H54 (cell line): ENCODE results near the gene STARD9.
"Not testable (repeated sequence)": the region's sequence is repeated elsewhere in the genome, so short reads cannot be mapped to it uniquely, and the experiment has no call there.

Source experiments
- DNase-seq: peaks from one replicate; pipeline ENCODE4 v3.0.0; 2011; ENCODE audit warnings: low spot score, mixed read lengths; ENCODE audit not compliant: insufficient read length
- FAIRE-seq: peaks from 3 replicates; lab custom pipeline; 2011; peaks lifted over from hg19 to GRCh38; lab: Jason Lieb, UNC
- POLR2A ChIP-seq: IDR thresholded peaks from 2 replicates; pipeline ENCODE4 v1.6.1; 2011; ENCODE audit warnings: low read depth, mild to moderate bottlenecking, low read length

STARD9 gene

GRCh38 chr15:42575188-42576039 lies at the start of gene STARD9:
STARD9 (plus strand) TSS chr15:42575606; CDS start chr15:42575716, 110 bp downstream.
- DNase-seq: peak; percentile 92
- FAIRE-seq: peak; percentile 89
- peak; percentile 64 for TF ChIP-seq POLR2A

GRCh38 chr15:42528970-42529369 lies 46.4 kb upstream of the STARD9 start:
- FAIRE-seq (no peak), DNase-seq (no peak)
- no peak for TF ChIP-seq POLR2A

- no peak for FAIRE-seq
- DNase-seq: no peak
- TF ChIP-seq POLR2A: no peak
Measured at GRCh38 chr15:42533246-42533645, 42.2 kb upstream of the STARD9 start.

- no peak for TF ChIP-seq POLR2A
- DNase-seq: no peak
- no peak for FAIRE-seq
Measured at GRCh38 chr15:42544853-42545629, 30.4 kb upstream of the STARD9 start.

- no peak for TF ChIP-seq POLR2A
- FAIRE-seq (no peak), DNase-seq (peak; percentile 9)
Measured at GRCh38 chr15:42547918-42548248, 27.5 kb upstream of the STARD9 start.

GRCh38 chr15:42548249-42549031 lies 27.0 kb upstream of the STARD9 start, which contains the start of the genes HAUS2 and LRRC57:
HAUS2 (plus strand) TSS chr15:42548838; CDS start chr15:42548873, 35 bp downstream.
LRRC57 (minus strand) TSS chr15:42548793; CDS start chr15:42548434, 359 bp downstream.
- TF ChIP-seq POLR2A: peak; percentile 96
- peak; percentile 58 for FAIRE-seq
- DNase-seq: peak; percentile 82

- no peak for TF ChIP-seq POLR2A
- FAIRE-seq (peak; percentile 23), DNase-seq (peak; percentile 20)
Measured at GRCh38 chr15:42549032-42549491, 26.3 kb upstream of the STARD9 start.

- TF ChIP-seq POLR2A: no peak
- DNase-seq (no peak), FAIRE-seq (no peak)
Measured at GRCh38 chr15:42549741-42550392, 25.5 kb upstream of the STARD9 start.

- FAIRE-seq: no peak
- DNase-seq: no peak
- TF ChIP-seq POLR2A: no peak
Measured at GRCh38 chr15:42553554-42553953, 21.9 kb upstream of the STARD9 start.

- DNase-seq, FAIRE-seq: not testable (repeated sequence)
Measured at GRCh38 chr15:42556550-42557207, 18.7 kb upstream of the STARD9 start.

GRCh38 chr15:42558739-42559138 lies 16.7 kb upstream of the STARD9 start:
- FAIRE-seq (no peak), DNase-seq (no peak)
- no peak for TF ChIP-seq POLR2A

GRCh38 chr15:42576040-42576594 lies 711 bp downstream of the STARD9 start:
- DNase-seq (no peak), FAIRE-seq (no peak)
- no peak for TF ChIP-seq POLR2A
